ENCODE data around the gene AP2A1.

- TF ChIP-seq EZH2 (IDR thresholded peaks at IDR 0.05; ENCODE audit: borderline replicate concordance, insufficient read depth, low read length, poor library complexity, severe bottlenecking) = no peak
- TF ChIP-seq, protein P1, sequence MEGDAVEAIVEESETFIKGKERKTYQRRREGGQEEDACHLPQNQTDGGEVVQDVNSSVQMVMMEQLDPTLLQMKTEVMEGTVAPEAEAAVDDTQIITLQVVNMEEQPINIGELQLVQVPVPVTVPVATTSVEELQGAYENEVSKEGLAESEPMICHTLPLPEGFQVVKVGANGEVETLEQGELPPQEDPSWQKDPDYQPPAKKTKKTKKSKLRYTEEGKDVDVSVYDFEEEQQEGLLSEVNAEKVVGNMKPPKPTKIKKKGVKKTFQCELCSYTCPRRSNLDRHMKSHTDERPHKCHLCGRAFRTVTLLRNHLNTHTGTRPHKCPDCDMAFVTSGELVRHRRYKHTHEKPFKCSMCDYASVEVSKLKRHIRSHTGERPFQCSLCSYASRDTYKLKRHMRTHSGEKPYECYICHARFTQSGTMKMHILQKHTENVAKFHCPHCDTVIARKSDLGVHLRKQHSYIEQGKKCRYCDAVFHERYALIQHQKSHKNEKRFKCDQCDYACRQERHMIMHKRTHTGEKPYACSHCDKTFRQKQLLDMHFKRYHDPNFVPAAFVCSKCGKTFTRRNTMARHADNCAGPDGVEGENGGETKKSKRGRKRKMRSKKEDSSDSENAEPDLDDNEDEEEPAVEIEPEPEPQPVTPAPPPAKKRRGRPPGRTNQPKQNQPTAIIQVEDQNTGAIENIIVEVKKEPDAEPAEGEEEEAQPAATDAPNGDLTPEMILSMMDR (IDR thresholded peaks at IDR 0.05; ENCODE audit: poor library complexity, severe bottlenecking) = no peak
Measured at GRCh38 chr19:49718991-49719390, 47.8 kb upstream of the AP2A1 start.

Data from neural cell (in vitro differentiated cells).